ENCODE results near the gene SRP68.

The SRP68 gene

DNA sequence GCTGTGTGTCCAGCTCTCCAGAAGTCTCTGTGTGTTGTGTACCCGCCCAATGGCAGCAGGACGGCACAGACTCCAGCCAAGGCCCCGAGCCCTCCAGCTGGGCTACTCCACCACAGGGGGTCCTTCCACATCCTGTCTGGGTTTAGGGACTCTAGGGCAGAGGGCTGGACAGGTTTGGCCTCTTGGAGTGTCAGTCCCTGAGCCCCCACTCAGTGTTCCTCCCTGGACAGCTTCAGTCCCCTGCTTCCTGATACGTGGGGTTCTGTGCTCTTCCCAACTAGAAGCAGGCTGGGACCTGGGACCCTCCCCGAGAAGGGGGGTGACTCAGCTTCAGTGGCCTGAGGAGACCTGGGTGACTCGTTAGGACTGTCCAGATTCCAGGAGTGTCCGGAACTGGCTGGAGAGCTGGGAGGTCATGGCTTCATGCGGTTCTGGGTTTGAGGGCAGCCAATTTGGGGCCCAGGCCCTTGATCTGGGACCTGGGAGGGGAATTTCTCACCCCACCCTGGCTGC is 67.5 kb downstream of the SRP68 start:
- DNase-seq (ENCODE audit: insufficient read length, low spot score), result no peak
- no peak for FAIRE-seq

DNA sequence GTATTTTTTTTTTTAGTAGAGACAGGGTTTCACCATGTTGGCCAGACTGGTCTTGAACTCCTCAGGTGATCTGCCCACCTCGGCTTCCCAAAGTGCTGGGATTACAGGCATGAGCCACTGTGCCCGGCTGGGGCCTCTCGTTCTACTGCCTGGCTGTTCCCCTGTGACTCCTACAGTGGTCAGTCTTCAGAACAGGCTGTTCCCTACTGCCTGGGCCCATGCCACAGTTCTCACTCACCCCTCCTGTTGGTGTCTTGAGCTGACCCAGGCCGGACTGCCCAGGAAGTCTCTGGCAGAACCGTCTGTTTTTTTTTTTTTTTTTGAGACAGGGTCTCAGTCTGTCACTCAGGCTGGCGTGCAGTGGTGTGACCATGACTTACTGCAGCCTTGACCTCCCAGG is 68.4 kb downstream of the SRP68 start:
- DNase-seq (ENCODE audit: insufficient read length, low spot score) (no peak), FAIRE-seq (no peak)

DNA sequence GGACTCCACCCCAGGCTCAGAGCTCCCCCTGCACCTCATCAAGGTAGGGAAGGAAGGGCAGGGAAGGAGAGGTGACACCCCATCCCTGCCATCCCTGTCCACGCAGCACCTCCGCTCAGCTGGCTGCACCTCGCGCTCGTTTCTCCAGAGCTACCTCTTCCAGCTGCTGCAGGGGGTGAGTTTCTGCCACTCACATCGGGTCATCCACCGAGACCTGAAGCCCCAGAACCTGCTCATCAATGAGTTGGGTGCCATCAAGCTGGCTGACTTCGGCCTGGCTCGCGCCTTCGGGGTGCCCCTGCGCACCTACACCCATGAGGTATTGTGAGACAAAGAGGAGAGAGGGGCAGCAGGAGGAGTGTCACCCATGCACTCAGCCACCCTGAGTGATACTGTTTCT is 70.2 kb downstream of the SRP68 start:
- no peak for FAIRE-seq
- DNase-seq (ENCODE audit: insufficient read length, low spot score), result no peak

DNA sequence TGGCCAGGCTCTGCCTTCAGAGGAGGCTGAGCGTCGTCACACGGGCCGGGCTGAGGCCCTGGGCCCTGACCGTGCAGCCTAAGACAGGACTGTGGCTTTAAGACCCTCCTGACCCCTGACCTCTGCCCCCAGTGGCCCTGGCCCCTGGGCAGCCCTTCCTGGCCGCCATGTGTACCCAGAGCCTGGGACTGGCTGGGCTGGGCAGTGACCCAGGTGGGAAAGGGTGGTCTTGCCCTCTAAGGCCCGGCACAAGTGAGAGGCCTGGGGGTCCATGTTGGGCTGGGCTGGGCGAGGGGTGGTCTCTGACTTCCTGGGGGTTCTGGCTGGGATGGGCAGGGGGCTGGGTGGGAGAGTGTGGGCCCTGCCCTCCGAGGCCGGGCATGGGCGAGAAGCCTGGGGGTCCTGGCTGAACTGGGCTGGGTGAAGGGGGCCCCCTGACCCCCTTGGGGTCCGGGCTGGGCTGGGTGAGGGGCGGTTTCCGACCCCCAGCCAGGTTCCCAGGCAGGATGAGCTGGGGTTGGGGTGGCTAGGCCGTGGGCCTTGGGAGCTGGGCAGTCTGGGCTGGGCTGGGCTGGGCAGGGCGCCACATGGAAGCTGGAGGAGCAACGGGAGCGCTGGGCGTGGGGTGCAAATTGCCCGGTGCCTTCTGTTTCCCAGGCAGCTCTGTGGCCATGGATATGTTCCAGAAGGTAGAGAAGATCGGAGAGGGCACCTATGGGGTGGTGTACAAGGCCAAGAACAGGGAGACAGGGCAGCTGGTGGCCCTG is 71.4 kb downstream of the SRP68 start, which contains the start of gene CDK3:
TSS of gene CDK3 (plus strand) at position 101 of the 767 bp plus-strand sequence. CDS start at position 672, 571 bp downstream.
- FAIRE-seq (no peak), DNase-seq (ENCODE audit: insufficient read length, low spot score) (no peak)

DNA sequence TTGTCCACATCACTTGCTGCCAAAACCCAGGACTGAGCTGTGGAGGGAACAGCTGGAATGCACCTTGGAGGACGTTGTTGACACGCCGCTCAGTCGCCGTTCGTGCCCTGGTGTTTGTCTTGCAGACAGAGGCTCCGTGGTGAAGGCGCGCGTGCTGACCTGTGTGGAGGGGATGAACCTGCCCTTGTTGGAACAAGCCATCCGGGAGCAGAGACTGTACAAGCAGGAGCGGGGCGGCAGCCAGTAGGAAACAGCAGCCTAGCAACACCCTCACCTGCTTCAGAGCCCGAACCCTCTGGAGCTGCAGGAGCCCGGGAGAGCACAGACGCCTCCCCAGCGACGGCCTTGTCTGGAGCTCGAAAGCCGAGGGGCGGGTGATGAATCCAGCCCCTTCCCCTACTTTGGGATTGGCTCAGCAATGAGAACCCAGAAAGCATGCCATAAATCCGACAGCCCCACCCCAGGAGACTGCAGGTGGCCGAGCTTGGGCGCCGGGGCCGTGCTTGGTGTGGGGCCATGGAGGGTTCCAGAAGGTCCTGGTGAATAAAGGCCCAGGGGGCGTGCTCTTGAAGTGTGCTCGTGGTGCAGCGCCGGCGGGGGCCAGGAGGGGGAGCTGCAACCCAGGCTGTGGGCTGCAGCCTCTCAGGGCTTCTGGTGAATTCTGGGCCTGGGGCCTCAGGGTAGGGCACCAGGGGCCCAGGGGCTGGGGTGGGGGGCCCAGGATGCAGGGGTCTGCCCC is 72.1 kb downstream of the SRP68 start:
- DNase-seq (ENCODE audit: insufficient read length, low spot score) (peak; percentile 66), FAIRE-seq (peak; percentile 45)

DNA sequence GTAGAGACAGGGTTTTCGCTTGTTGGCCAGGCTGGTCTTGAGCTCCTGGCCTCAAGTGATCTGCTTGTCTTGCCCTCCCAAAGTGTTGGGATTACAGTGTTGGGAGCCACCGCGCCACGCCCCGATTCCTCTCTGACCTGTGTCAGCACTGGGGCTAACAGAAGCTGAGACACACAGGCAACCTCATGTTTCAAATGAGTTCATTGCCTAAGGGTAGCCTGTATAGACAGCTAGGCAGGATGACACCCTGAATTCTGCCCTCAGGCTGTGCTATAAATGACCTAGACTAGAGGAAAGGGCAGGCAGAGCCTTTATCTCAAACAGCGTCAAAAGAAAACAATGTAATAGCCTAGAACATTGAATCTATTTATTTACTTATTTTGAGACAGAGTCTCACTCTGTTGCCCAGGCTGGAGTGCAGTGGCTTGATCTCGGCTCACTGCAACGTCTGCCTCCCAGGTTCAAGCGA is 74.0 kb downstream of the SRP68 start:
- FAIRE-seq, result no peak
- DNase-seq (ENCODE audit: insufficient read length, low spot score), result no peak

DNA sequence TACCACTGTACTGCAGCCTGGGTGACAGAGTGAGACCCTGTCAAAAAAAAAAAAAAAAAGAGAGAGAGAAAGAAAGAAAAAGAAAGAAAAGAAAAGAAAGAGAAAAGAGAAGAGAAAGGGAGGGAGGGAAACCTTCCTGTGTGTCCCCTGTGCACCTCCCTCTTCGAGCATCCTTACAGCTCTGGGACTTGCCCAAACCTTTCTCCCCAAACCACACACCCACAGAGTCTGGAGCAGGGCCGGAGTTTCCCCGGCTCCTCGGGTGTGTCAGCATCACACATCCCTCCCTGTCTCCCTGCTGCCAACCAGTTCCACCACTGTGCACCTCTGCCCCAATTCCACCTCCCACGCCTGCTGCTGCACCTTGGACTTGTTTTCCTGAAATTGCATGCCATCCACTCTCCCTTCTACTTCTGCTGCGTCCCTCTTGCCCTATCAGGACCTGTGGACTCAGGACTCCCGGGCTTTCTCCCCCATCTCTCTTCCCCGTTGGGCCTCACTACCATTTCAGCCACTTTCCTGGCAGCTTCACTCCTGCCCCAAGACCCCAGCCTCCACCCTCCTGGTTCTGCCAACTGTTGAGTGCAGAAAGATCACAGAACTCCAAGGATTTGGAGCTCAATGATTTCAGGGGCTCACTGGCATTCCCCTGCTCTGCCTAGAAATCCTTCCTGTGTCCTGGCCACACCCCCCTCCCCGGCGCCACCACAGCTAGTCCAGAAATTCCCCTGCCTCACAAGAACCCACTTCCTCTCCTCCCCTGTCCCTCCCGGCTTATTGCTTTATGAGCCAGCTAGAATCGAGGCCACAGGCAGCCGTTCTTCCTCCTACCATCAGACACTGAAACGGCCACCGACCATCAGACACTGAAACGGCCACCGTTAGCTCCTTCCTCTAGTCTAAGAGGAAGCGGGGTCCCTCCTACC is 75.4 kb downstream of the SRP68 start:
- FAIRE-seq (peak; percentile 83), DNase-seq (ENCODE audit: insufficient read length, low spot score) (no peak)

DNA sequence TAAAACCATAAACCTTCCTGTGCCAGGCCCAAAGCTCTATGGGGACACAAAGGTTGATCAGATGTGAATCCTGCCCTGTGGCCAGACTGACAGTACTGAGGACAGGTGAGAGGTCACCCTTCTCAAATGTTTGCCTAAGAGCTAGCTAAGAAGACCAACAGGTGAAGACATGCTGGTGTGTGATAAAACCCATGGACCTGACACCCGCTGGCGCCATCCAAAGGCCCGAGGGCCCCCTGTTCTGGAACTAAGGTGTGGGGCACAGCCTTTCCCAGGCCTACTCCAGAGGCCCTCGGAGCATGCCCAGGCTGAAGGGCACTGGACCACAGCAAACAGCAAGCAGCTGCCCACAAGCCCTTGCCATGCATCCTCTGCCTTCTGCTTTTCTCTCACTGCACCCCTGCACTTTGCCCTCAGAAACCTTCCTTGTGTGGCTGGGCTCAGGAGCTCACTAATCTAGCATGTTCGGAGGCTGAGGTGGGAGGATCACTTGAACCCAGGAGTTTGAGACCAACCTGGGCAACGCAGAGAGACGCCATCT is 76.9 kb downstream of the SRP68 start:
- DNase-seq (ENCODE audit: insufficient read length, low spot score) (no peak), FAIRE-seq (no peak)

DNA sequence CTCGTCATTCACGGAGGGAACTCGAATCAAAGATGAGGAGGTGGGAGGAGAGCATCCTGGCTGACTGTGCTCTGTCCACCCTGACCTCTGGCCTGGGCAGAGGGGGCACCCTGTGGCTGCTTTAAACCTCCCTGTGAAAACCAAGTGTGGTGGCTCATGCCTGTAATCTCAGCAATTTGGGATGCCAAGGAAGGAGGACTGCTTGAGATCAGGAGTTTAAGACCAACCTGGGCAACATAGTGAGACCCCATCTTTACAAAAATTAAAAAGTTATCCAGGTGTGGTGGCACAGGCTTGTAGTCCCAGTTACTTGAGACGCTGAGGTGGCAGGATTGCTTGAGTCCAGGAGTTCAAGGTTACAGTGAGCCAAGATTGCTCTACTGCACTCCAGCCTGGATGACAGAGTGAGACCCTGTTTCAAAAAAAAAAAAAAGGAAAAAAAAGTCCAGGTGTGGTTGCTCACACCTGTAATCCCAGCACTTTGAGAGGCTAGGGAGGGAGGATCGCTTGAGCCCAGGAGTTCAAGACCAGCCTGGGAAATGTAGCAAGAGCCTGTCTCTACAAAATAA is 77.4 kb downstream of the SRP68 start:
- FAIRE-seq, result no peak
- DNase-seq (ENCODE audit: insufficient read length, low spot score), result no peak

DNA sequence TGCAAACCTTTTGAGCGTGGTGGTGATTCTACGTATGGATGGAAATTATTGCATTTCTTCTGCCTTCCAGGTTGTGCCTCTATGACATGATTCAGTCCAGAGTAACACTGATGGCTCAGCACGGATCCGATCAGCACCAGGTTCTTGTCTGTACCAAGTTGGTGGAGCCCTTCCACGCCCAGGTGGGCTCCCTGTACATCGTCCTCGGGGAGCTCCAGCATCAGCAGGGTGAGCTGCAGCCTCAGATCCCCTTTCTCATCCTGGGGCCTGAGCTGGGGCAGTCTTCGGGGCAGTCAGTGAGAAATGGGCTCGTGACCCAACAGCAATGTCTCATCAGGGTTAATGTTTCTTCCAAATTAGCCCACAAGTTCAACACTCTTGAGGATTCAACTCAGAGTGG is 80.9 kb downstream of the SRP68 start:
- no peak for FAIRE-seq

More for the DNA sequence above, 80.9 kb downstream of the SRP68 start:
- DNase-seq (ENCODE audit: insufficient read length, low spot score), result no peak

Measured in GM19239 (cell line).